ENCODE data around the gene MGAT4A.

MGAT4A gene

DNA sequence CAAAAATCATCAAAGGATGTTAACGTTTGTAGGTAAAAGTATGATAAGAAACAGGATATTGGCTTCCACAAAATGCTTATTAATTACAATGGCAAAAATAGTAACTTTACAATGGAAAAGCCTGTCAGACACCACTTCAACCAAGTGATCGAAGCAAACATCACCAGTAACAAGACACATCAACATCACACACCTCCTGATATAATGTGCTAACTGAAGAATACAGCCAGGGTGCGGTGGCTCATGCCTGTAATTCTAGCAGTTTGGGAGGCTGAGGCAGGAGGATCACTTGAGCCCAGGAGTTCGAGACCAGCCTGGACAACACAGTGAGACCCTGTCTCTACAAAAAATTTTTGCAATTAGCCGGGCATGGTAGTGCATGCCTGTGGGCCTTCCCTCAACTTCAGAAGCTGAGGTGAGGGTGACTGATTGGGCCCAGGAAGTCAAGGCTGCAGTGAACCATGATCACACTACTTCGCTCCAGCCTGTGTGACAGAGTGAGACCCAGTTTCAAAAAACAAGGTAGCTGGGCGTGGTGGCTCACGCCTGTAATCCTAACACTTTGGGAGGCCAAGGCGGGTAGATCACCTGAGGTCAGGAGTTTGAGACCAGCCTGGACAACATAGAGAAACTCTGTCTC, 15.0 kb downstream of the MGAT4A start:
- H3K9me3 Mint-ChIP-seq: peaks cover 21% of the 10 kb centered on the region
- H3K4me1 Mint-ChIP-seq: no peaks in the 10 kb centered on the region
- DNase-seq: no peak
- peaks cover 13% of the 10 kb centered on the region for H3K27me3 Mint-ChIP-seq (ENCODE audit: low read depth, poor library complexity)
- H3K36me3 Mint-ChIP-seq (ENCODE audit: low read depth): peaks cover 20% of the 10 kb centered on the region
- TF ChIP-seq, protein P1, sequence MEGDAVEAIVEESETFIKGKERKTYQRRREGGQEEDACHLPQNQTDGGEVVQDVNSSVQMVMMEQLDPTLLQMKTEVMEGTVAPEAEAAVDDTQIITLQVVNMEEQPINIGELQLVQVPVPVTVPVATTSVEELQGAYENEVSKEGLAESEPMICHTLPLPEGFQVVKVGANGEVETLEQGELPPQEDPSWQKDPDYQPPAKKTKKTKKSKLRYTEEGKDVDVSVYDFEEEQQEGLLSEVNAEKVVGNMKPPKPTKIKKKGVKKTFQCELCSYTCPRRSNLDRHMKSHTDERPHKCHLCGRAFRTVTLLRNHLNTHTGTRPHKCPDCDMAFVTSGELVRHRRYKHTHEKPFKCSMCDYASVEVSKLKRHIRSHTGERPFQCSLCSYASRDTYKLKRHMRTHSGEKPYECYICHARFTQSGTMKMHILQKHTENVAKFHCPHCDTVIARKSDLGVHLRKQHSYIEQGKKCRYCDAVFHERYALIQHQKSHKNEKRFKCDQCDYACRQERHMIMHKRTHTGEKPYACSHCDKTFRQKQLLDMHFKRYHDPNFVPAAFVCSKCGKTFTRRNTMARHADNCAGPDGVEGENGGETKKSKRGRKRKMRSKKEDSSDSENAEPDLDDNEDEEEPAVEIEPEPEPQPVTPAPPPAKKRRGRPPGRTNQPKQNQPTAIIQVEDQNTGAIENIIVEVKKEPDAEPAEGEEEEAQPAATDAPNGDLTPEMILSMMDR (IDR thresholded peaks at IDR 0.05): no peak
- no peak overlapping the region for H3K27ac Mint-ChIP-seq
- H3K4me3 Mint-ChIP-seq: no peak overlapping the region

DNA sequence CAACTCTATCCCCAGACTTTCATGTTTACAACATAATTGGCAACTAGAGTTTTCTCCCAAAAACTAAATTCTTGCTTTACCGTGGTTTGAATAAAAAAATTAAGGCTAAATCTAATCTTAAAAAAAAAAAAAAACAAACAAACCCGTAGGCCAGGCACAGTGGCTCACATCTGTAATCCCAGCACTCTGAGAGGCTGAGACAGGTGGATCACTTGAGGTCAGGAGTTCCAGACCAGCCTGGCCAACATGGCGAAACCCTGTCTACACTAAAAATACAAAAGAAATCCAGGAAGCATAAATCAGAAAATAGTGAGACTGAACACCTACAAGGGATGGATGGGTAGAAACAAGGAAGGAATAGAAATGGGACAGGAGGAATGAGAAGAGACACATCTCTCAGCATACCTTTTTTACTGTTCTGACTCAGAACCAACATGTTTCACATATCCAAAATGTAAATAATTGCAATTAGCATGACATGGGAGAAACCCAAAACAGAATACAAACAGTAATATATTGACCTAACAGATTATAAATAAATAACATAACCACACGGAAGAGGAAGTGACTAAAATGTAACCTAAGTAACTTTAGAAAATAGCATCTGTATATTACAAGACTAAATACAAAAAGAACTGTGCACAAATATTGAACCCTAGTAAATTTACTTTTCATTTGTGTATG, 17.5 kb downstream of the MGAT4A start:
- no peaks in the 10 kb centered on the region for H3K9me3 Mint-ChIP-seq
- H3K36me3 Mint-ChIP-seq (ENCODE audit: low read depth): no peaks in the 10 kb centered on the region
- DNase-seq: no peak
- peaks cover 20% of the 10 kb centered on the region for H3K27me3 Mint-ChIP-seq (ENCODE audit: low read depth, poor library complexity)
- TF ChIP-seq, protein P1 (IDR thresholded peaks at IDR 0.05): no peak
- no peak overlapping the region for H3K27ac Mint-ChIP-seq
- no peak overlapping the region for H3K4me3 Mint-ChIP-seq
- H3K4me1 Mint-ChIP-seq: no peaks in the 10 kb centered on the region

DNA sequence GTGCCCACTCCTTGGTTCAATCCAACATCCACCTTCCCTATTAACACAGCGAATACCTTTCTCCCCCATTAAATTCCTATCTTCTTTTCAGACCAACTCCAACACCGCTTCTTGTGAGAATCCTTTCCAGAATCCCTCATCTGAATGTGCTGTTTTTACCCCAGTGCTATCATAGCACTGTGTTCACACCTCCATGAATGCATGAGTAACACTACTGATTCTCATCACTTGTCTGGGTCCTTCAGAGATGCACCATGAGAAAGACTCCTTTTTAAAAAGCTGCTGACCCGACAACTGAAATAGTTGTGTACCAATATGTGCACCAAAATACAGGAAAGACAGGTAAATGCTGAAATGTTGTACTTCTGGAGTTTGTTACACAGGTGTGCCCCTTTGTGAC, 18.8 kb downstream of the MGAT4A start:
- no peak for DNase-seq
- H3K4me1 Mint-ChIP-seq: no peaks in the 10 kb centered on the region
- TF ChIP-seq, protein P1 (IDR thresholded peaks at IDR 0.05): no peak
- H3K4me3 Mint-ChIP-seq: no peak overlapping the region
- peaks cover 28% of the 10 kb centered on the region for H3K27me3 Mint-ChIP-seq (ENCODE audit: low read depth, poor library complexity)
- no peak overlapping the region for H3K27ac Mint-ChIP-seq
- H3K9me3 Mint-ChIP-seq: no peaks in the 10 kb centered on the region
- no peaks in the 10 kb centered on the region for H3K36me3 Mint-ChIP-seq (ENCODE audit: low read depth)

DNA sequence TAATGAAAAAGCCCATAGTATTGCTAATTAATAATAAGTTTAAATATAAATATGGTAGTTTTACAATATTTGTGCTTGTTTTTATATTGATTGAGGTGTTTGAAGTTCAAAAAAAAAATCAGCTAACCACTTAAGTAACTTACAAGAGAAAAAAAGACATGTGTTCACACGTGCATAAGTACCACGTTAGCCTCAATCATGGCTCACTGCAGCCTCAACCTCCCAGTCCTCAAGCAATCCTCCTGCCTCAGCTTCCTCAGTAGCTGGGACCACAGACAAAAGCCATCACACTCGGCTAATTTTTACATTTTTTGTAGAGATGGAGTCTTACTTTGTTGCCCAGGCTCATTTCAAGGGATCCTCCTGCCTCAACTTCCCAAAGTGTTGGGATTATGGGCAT, 19.4 kb downstream of the MGAT4A start:
- H3K36me3 Mint-ChIP-seq (ENCODE audit: low read depth): no peaks in the 10 kb centered on the region

DNA sequence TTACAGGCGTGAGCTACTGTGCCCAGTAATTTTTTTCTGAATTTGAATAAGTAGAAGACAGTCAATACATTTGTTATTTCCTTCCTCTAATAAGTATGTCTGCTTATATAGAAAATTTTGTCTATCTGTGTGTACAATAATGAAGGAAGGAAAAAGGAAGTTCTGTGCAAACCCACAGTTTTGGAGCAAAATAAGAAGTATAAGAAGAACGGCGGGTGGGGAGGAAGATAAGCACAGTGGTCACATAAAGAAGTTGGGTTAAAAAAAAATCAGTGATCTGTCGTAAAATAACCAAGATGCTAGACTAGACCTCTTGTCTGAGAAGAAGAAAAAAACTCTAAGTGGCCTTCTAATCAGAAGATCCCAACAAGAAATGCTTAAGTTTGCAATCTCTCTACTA, 20.2 kb downstream of the MGAT4A start:
- Mint-ChIP-seq H3K27ac (no peak overlapping the region), H3K4me3 (no peak overlapping the region), H3K4me1 (no peaks in the 10 kb centered on the region), H3K27me3 (ENCODE audit: low read depth, poor library complexity) (peaks cover 26% of the 10 kb centered on the region), H3K9me3 (no peaks in the 10 kb centered on the region), H3K36me3 (ENCODE audit: low read depth) (no peaks in the 10 kb centered on the region)
- DNase-seq: no peak
- TF ChIP-seq, protein P1 (IDR thresholded peaks at IDR 0.05): no peak

More for the DNA sequence above, 19.4 kb downstream of the MGAT4A start:
- peaks cover 26% of the 10 kb centered on the region for H3K27me3 Mint-ChIP-seq (ENCODE audit: low read depth, poor library complexity)
- H3K9me3 Mint-ChIP-seq: no peaks in the 10 kb centered on the region
- H3K4me3 Mint-ChIP-seq: no peak overlapping the region
- TF ChIP-seq, protein P1 (IDR thresholded peaks at IDR 0.05): no peak
- no peak for DNase-seq
- H3K27ac Mint-ChIP-seq: no peak overlapping the region
- H3K4me1 Mint-ChIP-seq: no peaks in the 10 kb centered on the region

DNA sequence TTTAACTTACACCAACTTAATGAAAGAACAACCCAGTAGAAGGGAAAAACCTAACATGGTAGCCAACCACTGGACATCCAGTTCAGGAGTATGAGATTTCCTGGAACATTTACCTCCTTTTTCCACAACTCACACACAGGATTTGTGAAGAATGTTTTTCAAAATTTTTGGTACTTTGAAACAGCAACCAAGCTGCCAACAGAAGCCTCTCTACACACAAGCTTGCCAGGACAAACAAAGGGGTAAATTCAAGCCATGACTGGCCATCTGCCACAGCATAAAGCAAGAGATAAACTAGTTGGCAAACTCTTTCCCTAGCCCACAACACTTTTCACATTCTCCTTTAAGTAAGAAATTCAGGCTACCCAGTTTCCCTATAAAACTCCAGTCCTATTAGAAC, 21.4 kb downstream of the MGAT4A start:
- TF ChIP-seq, protein P1 (IDR thresholded peaks at IDR 0.05): no peak
- H3K27ac Mint-ChIP-seq: no peak overlapping the region
- H3K4me1 Mint-ChIP-seq: no peaks in the 10 kb centered on the region

More for the DNA sequence above, 21.4 kb downstream of the MGAT4A start:
- Mint-ChIP-seq H3K27me3 (ENCODE audit: low read depth, poor library complexity) (peaks cover 28% of the 10 kb centered on the region), H3K9me3 (no peaks in the 10 kb centered on the region), H3K4me3 (no peak overlapping the region), H3K36me3 (ENCODE audit: low read depth) (no peaks in the 10 kb centered on the region)
- no peak for DNase-seq
